H1 (cell line): ENCODE measurements around the gene AGPAT3.
A peak's percentile ranks its signal among the peaks of the same experiment; 100 is the strongest.

Experiments used
- CHD2 ChIP-seq: IDR thresholded peaks from 2 replicates; pipeline ENCODE4 v1.6.1; 2012; ENCODE audit warnings: low read length, improper control_type of control experiment
- CTCF ChIP-seq, 3 experiments: IDR thresholded peaks; 1 replicate in 2 of 3; 2 replicates in 1 of 3; pipeline versions ENCODE4 v1.5.1 to v1.6.1; 2011; ENCODE audit warnings: low read length in 3 of 3, mild to moderate bottlenecking in 3 of 3, inconsistent platforms in 2 of 3, low read depth in 1 of 3, moderate library complexity in 1 of 3; ENCODE audit not compliant: insufficient read depth in 1 of 3; ENCODE audit errors: control extremely low read depth in 1 of 3
- NANOG ChIP-seq: IDR thresholded peaks from 2 replicates; pipeline ENCODE4 v1.6.1; 2011; ENCODE audit warnings: low read length, low read depth, mild to moderate bottlenecking, inconsistent platforms; ENCODE audit not compliant: insufficient read depth, poor library complexity, severe bottlenecking
- USF2 ChIP-seq: IDR thresholded peaks from 2 replicates; pipeline ENCODE4 v1.6.1; 2011; ENCODE audit warnings: low read length, improper control_type of control experiment

GRCh38 chr21:44011579-44012473, 146.8 kb downstream of the AGPAT3 start, which contains the start of gene TRAPPC10:
- no peak for TF ChIP-seq CHD2
- no peak for TF ChIP-seq NANOG
- peak in 1 of 3 experiments; percentile 8; a peak in 1 of 4 replicates for TF ChIP-seq CTCF (IDR thresholded peaks at IDR 0.05; ENCODE audit: control extremely low read depth in 1 of 3, insufficient read depth in 1 of 3, low read depth in 1 of 3, low read length in 3 of 3)
- TF ChIP-seq USF2: no peak
